HUES64 (cell line): ENCODE data around the gene NDUFAF8.

ENCODE experiments used
- H3K27ac ChIP-seq: 2 replicates; pipeline ENCODE4 v1.7.0; 2013; ENCODE audit warnings: low read depth, low read length, inconsistent platforms
- H3K27me3 ChIP-seq: 2 replicates; pipeline ENCODE4 v1.6.1; 2013; ENCODE audit warnings: mild to moderate bottlenecking, low read length; ENCODE audit not compliant: insufficient read depth
- H3K36me3 ChIP-seq: 2 replicates; pipeline ENCODE4 v1.6.1; 2013; ENCODE audit warnings: mild to moderate bottlenecking, low read length; ENCODE audit not compliant: insufficient read depth
- H3K4me1 ChIP-seq: 2 replicates; pipeline ENCODE4 v1.6.1; 2013; ENCODE audit warnings: mild to moderate bottlenecking, low read length, moderate library complexity; ENCODE audit not compliant: insufficient read depth
- H3K4me3 ChIP-seq: 2 replicates; pipeline ENCODE4 v1.5.1; 2013; ENCODE audit warnings: mild to moderate bottlenecking, low read length, moderate library complexity
- H3K9ac ChIP-seq: 2 replicates; pipeline ENCODE4 v1.6.1; 2013; ENCODE audit warnings: mild to moderate bottlenecking, low read depth, low read length
- H3K9me3 ChIP-seq: 2 replicates; pipeline ENCODE4 v1.6.1; 2013; ENCODE audit warnings: low read depth, low read length; ENCODE audit not compliant: insufficient read depth
- WGBS: fragments of 150-250, 120-280 bp; methylation state at CpG from one replicate; pipeline ENCODE4 v1.1.7; 2013; ENCODE audit warnings: missing lambda C conversion rate; 5-methylcytosine and 5-hydroxymethylcytosine counted together

NDUFAF8 gene

DNA sequence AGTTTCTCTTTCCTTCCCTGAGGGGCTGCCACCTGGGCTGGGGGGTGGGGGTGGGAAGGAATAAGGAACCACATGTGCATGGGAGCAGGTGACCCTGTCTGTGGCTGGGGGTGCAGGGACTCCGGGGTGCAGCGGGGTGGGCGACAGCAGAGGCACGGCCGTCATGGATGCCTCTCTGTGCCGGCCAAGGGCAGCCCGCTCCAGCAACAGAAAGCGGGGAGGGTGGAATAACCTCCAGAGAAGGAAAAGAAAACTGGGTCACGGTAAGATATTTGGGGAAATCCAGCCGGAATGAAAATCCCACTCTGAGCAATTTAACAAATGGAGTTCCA is 4.2 kb downstream of the NDUFAF8 start:
- Histone ChIP-seq H3K27ac (no peak overlapping the region), H3K4me3 (no peak overlapping the region), H3K36me3 (peaks cover 10% of the 10 kb centered on the region), H3K4me1 (peaks cover 4% of the 10 kb centered on the region), H3K9me3 (no peaks in the 10 kb centered on the region), H3K9ac (no peak overlapping the region), H3K27me3 (no peaks in the 10 kb centered on the region)
- 93% methylated on average over 10 of the region's 10 CpGs for WGBS

DNA sequence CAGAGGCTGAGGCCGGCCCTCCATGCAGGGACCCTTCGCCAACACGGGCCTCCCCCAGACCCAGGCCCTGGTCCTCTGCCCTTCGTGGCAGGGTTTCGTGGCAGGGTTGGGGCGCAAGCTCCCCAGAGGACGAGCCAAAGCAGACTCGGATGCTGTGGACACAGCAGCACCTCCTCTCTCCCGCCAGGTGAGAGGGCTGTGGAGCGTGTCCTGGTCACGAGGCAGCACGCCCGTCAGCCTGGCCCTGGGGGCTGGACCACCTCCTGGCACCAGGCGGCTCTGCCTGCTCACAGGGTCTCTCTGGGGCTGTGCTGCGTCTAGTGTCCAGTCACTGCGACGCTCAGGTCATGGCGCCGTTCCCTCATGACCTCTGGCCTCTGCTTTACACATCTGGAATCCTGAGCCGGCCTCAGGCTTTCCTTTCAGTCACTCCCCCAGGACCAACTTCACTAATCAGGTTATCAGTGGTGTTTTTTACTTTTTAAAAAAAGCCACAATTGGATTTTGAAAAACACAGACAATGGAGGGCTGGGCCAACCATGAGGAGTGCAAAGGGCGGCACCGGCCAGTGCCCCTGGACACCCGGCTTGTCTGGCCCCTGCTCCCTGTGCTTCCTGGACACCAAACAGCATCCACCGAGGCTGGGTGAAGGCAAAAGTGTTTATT is 5.4 kb downstream of the NDUFAF8 start:
- H3K9ac ChIP-seq = no peak overlapping the region
- H3K27ac ChIP-seq = no peak overlapping the region
- H3K36me3 ChIP-seq = peaks cover 10% of the 10 kb centered on the region
- H3K4me3 ChIP-seq = no peak overlapping the region
- no peaks in the 10 kb centered on the region for H3K9me3 ChIP-seq
- peaks cover 4% of the 10 kb centered on the region for H3K4me1 ChIP-seq
- no peaks in the 10 kb centered on the region for H3K27me3 ChIP-seq
- 91% methylated on average over 24 of the region's 24 CpGs for WGBS

DNA sequence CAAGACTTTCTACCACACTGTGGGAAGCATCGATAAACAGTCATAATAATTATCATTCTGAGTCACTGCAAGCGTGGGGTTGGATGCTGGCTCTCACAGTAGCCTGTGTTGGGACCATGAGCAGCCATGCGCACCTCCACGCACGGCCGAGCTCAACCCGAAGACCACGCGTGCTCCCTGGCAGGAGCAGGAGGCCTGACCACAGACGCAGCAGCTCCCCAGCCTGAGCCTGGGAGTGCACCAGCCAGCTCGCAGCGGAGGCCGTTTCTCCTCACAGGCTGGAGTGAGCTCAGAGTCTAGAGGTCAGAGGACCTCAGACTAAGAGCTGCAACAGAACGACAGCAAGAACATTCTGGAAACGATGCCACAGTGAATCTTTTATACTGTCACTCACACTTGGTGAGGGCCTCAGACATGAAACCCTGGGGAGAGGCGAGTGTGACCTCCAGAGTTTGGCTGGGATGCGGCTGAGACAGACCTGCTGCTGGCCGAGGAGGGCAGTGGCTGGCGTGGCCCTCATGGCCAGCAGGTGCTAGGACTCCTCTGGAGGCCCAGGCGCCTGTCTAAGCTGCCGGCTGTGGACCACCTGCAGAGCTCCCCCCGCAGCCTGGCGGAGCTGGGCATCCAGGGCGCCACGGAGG is 6.0 kb downstream of the NDUFAF8 start:
- Histone ChIP-seq H3K4me3 (no peak overlapping the region), H3K27ac (no peak overlapping the region), H3K9ac (no peak overlapping the region), H3K36me3 (peaks cover 10% of the 10 kb centered on the region), H3K27me3 (no peaks in the 10 kb centered on the region), H3K9me3 (no peaks in the 10 kb centered on the region), H3K4me1 (peaks cover 4% of the 10 kb centered on the region)
- 92% methylated on average over 25 of the region's 25 CpGs for WGBS

DNA sequence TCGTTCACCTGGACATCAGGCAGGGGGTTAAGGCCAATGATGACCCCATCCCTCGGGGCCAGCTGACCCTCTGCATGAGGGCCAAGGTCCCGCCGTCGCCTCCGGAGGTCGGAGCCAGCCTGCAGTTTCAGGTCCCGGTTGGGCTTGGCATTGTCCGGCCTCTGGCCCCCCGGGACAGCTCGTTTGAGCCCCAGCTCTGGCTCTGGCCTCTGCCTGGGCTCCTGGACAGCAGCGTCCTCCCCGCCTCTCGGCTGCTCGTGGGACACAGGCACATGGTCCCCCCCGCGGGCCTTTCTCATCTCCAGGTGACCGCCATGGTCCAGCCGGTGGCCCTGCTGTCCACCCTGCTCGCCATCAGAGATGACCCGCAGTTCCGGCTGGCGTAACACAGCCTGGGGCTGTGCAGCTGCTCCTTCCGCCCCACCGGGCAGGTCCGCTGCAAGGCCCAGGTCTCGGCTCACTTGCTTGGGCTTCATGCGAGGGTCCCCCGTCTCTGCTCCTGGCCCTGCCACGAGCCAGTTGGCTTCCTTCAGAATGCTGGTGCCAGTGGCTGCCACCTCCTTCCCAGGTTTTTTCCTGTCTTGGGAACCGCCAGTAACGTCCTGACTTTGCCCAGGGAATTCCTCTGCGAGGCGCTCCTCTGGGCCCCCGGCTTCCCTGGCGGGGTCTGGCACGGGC is 6.7 kb downstream of the NDUFAF8 start:
- Histone ChIP-seq H3K4me1 (peaks cover 4% of the 10 kb centered on the region), H3K36me3 (peaks cover 8% of the 10 kb centered on the region), H3K9me3 (no peaks in the 10 kb centered on the region), H3K27me3 (no peaks in the 10 kb centered on the region), H3K4me3 (no peak overlapping the region), H3K27ac (no peak overlapping the region), H3K9ac (no peak overlapping the region)
- 92% methylated on average over 37 of the region's 37 CpGs for WGBS

DNA sequence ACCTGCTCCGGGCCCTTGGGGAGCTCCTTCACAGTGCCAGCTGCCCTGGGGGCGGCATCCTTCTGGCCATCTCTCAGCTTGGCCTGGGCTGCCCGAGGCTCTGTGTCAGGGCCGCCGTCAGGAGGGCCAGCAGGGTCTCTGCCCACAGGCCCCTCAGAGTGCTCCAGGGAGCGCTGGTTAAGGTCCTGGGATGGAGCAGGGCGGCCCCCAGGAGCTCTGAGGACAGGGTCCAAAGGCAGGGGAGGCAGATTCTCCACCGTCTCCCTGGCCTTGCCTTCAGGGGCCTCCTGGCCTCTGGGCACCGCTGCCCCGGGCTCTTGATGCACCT is 7.2 kb downstream of the NDUFAF8 start:
- Histone ChIP-seq H3K27me3 (no peaks in the 10 kb centered on the region), H3K36me3 (peaks cover 3% of the 10 kb centered on the region), H3K9ac (no peak overlapping the region), H3K4me3 (no peak overlapping the region), H3K9me3 (no peaks in the 10 kb centered on the region), H3K27ac (no peak overlapping the region), H3K4me1 (peaks cover 4% of the 10 kb centered on the region)
- 95% methylated on average over 10 of the region's 10 CpGs for WGBS

DNA sequence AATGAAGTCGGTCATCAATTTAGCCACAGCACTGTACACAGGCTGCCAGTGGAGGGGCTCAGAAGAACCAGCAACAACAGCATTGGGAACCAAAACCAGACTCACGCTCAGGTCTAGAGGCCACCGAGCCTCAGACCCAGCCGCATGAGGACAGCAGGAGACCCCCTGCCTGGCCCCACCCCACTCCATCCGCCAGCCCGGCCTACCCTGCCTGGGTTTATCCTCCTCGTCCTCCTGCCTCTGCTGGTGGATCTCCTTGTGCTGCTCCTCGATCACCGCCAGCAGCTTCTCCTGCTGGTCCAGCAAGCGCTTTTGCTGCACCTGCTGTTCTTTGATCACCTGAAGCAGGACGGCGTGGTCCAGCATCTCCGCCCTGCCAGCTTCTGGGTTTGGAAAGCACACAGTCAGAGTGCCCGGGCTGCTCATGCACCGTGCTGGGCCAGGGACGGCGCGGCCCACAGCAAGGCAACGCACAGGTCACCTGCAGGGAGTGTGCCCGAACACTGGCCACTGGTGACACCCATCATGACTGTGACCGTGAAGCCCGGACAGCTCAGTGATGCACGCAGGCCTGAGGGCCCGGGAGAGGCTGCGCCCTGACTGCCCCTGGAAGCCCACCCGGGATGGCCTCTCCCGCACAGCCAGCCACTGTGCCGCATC is 7.7 kb downstream of the NDUFAF8 start:
- H3K4me1 ChIP-seq = peaks cover 4% of the 10 kb centered on the region
- no peak overlapping the region for H3K4me3 ChIP-seq
- no peaks in the 10 kb centered on the region for H3K9me3 ChIP-seq
- H3K27ac ChIP-seq = no peak overlapping the region
- H3K36me3 ChIP-seq = no peaks in the 10 kb centered on the region
- 93% methylated on average over 28 of the region's 28 CpGs for WGBS
- no peak overlapping the region for H3K9ac ChIP-seq
- H3K27me3 ChIP-seq = no peaks in the 10 kb centered on the region

DNA sequence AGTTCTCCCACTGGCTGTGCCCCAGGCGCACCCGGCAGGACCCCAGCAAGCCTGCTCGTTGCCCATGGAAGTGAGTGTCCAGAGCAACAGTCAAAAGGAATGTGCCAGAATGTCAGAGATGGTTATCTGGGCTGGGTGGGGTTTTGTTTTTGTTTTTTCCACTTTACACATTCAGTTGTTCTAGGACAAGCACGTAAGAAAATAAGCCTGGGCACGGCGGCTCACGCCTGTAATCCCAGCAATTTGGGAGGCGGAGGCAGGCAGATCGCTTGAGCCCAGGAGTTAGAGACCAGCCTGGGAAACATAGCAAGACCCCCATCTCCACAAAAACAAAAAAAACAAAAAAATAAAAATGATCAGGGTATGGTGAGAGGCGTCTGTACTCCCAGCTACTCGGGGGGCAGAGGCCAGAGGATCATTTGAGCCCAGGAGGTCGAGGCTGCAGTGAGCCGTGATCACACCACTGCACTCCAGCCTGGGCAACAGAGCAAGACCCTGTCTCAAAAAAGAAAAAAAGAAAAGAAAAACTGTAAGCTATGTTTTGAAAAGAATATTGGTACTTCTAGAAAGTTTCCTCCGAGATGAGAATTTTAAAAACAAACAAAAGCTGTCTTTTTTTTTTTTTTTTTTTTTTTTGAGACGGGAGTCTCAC is 8.3 kb downstream of the NDUFAF8 start:
- no peak overlapping the region for H3K9ac ChIP-seq
- 93% methylated on average over 14 of the region's 15 CpGs for WGBS
- no peaks in the 10 kb centered on the region for H3K36me3 ChIP-seq
- peaks cover 7% of the 10 kb centered on the region for H3K4me1 ChIP-seq
- no peak overlapping the region for H3K4me3 ChIP-seq
- no peaks in the 10 kb centered on the region for H3K9me3 ChIP-seq
- no peak overlapping the region for H3K27ac ChIP-seq
- no peaks in the 10 kb centered on the region for H3K27me3 ChIP-seq

DNA sequence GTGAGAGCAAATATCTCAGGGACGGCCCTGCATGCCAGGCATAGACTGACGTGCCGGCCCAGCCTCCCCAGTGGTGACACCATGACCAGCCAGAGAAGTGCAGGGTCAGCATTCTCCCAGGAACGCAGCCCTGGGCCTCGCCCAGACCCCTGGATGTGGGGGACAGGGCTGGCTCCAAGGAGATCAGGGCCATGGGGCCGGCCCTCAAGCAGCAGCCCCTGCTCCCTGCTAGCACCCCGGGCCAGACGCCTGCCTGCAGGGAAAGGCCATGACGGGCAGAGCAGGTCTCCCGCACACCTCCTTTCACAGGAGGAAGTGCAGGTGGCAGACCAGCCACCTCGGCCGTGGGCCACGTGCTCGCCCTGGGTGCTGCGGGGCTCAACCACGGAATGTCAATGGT is 9.5 kb downstream of the NDUFAF8 start:
- Histone ChIP-seq H3K27me3 (no peaks in the 10 kb centered on the region), H3K36me3 (no peaks in the 10 kb centered on the region), H3K4me3 (no peak overlapping the region), H3K27ac (no peak overlapping the region), H3K9ac (no peak overlapping the region), H3K4me1 (0 out of 2 replicates have a peak, but pooled peaks cover 3% of the 10 kb centered on the region), H3K9me3 (no peaks in the 10 kb centered on the region)
- WGBS = 90% methylated on average over 16 of the region's 16 CpGs

DNA sequence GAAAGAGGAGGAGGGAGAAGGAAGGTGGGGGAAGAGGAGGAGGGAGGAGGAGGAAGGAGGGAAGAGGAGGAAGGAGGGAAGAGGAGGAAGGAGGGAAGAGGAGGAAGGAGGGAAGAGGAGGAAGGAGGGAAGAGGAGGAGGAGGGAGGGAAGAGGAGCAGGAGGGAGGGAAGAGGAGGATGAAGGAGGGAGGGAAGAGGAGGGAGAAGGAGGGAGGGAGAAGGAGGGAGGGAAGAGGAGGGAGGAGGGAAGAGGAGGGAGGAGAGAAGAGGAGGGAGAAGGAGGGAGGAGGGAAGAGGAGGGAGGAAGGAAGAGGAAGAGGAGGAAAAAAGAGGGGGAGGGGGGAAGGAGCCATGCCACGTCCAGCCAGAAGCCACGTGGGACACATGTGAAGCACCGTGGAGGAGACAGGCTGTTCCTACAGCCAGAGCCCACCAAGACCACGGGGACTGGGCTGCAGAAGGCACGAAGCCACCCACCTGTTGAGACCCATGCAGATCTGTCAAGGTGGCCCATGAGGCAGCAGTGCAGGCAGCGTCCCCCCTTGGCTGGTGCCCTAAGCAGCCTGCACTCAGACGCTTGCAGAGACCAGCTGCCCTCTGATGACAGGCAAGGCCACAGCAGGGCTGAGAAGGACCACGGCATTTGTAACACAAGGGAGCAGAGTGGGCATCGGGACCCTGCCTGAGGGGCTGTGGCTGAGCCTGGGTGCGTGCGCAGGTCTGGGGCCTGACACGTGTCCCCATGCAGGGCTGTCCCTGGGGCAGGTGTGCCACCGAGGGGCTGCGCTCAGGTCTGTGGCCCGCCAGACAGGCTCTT is 10.3 kb downstream of the NDUFAF8 start:
- Histone ChIP-seq H3K9me3 (no peaks in the 10 kb centered on the region), H3K9ac (no peak overlapping the region), H3K27ac (no peak overlapping the region), H3K4me3 (no peak overlapping the region), H3K4me1 (0 out of 2 replicates have a peak, but pooled peaks cover 3% of the 10 kb centered on the region), H3K27me3 (no peaks in the 10 kb centered on the region), H3K36me3 (no peaks in the 10 kb centered on the region)
- 90% methylated on average over 15 of the region's 15 CpGs for WGBS

DNA sequence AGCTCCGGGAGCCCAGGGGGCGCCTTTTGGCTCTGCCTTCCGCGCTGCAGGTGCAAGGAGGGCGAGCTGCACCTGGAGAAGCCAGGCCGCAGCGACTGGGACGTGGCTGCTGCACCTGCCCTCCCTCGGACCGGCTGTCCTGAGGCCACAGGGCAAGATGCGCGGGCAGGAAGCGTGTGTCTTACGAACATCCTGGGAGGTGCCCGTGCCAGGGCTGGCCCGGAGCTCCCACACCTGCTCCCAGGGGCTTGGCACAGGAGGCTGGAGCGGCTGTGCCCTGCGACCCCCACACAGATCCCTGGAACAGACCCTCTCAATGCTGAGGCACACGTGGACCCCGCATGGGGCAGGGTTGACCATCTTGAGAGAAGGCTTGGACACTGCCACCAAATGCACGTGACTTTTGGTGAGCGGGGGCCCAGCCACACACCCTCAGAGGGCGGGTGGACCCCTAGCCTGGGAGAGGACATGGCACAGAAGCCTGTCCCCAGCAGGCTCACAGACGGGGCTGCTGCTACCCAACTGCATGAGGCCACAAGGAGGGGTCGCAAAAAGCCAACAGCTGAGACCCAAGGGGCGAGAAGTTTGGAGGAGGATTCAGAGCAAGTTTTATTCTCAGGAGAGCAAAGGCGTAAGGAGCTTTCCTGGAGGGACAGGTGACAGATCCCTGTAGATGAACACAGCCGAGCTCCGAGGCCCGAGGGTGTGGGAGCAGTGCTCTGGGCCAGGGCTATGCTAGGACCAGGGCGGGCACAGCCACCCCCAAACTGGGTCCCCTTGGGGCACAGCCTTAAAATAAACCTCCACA is 11.4 kb downstream of the NDUFAF8 start:
- 94% methylated on average over 31 of the region's 31 CpGs for WGBS
- no peaks in the 10 kb centered on the region for H3K36me3 ChIP-seq

More for the DNA sequence above, 11.4 kb downstream of the NDUFAF8 start:
- Histone ChIP-seq H3K4me3 (no peak overlapping the region), H3K9ac (no peak overlapping the region), H3K27me3 (no peaks in the 10 kb centered on the region), H3K27ac (no peak overlapping the region), H3K4me1 (0 out of 2 replicates have a peak, but pooled peaks cover 3% of the 10 kb centered on the region), H3K9me3 (no peaks in the 10 kb centered on the region)
